AG08395 (cell line): ENCODE data around the gene IL1R1.
"Not testable (repeated sequence)": the region's sequence is repeated elsewhere in the genome, so short reads cannot be mapped to it uniquely, and the experiment has no call there.

Experiments
- DNase-seq: peaks from one replicate; pipeline ENCODE4 v3.0.0; 2012; ENCODE audit warnings: mixed read lengths, low spot score

IL1R1 gene, protein sequence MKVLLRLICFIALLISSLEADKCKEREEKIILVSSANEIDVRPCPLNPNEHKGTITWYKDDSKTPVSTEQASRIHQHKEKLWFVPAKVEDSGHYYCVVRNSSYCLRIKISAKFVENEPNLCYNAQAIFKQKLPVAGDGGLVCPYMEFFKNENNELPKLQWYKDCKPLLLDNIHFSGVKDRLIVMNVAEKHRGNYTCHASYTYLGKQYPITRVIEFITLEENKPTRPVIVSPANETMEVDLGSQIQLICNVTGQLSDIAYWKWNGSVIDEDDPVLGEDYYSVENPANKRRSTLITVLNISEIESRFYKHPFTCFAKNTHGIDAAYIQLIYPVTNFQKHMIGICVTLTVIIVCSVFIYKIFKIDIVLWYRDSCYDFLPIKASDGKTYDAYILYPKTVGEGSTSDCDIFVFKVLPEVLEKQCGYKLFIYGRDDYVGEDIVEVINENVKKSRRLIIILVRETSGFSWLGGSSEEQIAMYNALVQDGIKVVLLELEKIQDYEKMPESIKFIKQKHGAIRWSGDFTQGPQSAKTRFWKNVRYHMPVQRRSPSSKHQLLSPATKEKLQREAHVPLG

GRCh38 chr2:102141970-102142828 lies at the start of gene IL1R1:
IL1R1 (plus strand) TSS chr2:102142746; CDS start chr2:102157725, 14,979 bp downstream.
- peak; percentile 90 for DNase-seq

- DNase-seq = no peak
Observed at GRCh38 chr2:102093662-102094061, 48.9 kb upstream of the IL1R1 start.

GRCh38 chr2:102094917-102095316 lies 47.6 kb upstream of the IL1R1 start:
- DNase-seq = peak; percentile 66

- no peak for DNase-seq
Observed at GRCh38 chr2:102096103-102096502, 46.4 kb upstream of the IL1R1 start.

GRCh38 chr2:102098756-102099155 lies 43.8 kb upstream of the IL1R1 start:
- DNase-seq = no peak

DNA sequence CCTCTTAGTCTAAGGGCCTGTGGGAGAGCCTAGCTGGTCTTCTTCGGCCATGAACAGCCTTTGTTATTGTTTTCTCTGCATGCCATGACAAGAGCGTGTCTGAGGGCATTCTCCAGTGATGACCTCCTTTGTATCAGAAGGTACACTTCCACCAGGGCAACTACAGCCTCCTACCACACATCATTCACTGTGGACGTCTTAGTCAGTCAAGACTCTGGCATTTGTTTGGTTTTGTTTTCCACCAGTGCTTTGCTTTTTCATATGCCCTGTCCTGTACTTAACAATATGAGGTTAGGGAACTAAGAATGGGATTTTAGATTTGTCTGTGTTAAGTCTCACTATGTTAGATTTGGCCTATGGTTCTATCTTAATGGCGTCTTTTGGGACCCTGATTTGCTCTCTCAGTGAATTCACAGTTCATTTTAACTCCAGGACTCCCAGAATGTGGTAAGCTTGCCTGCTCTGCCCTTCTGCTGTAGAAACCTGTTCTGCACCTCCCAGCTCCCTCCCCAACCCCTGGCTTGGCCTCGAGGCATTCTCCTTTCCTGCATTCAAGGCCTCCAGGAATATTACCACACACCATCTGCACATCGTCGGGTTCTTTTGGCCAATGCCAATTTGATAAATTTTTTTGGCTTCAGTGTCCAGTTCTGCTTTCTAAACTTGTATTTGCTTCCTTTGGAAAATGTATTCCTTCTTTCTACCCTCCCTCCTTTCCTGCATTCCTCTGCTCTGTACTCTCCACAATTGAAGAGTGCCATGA lies 42.8 kb upstream of the IL1R1 start:
- DNase-seq = no peak

GRCh38 chr2:102100371-102101096 lies 42.0 kb upstream of the IL1R1 start:
- no peak for DNase-seq

DNA sequence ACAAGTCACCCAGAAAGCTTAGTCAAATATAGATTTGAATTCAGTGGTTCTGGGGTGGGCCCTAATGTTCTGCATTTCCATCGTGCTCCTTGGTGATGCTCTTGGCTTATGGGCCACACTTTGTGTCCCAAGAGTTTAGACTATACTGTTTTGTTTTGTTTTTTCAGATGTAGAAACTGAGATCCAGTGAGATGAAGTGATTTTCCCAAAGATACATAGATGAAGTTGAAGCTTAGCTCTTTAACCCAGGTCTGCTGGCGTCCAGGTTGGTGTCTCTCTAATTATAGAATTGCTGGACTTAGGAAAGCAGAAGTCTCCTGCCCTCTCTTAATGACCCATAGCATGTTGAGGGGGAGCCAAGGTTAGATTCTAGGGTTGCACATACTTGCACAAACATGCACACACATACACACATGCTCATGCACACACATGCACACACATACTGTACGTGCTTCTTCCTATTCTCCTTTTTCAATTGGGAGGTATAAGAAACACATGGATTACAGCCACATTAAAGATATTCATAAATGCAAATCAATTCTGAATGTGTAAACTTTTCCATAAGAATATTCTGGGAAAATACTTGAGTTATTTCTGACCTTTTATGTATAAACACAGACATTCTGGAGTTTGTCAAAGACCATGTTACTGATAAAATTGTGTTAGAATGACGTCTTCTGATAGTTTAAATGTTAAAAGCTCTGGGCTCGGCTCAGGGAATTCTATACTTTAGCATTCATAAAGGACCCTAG lies 41.3 kb upstream of the IL1R1 start:
- no peak for DNase-seq

- DNase-seq = no peak
Observed at GRCh38 chr2:102101849-102102635, 40.5 kb upstream of the IL1R1 start.

- DNase-seq = not testable (repeated sequence)
Observed at GRCh38 chr2:102102636-102102948, 40.0 kb upstream of the IL1R1 start.

- DNase-seq = no peak
Observed at GRCh38 chr2:102103284-102103683, 39.3 kb upstream of the IL1R1 start.

GRCh38 chr2:102103992-102104871 lies 38.3 kb upstream of the IL1R1 start:
- DNase-seq = peak; percentile 80

DNA sequence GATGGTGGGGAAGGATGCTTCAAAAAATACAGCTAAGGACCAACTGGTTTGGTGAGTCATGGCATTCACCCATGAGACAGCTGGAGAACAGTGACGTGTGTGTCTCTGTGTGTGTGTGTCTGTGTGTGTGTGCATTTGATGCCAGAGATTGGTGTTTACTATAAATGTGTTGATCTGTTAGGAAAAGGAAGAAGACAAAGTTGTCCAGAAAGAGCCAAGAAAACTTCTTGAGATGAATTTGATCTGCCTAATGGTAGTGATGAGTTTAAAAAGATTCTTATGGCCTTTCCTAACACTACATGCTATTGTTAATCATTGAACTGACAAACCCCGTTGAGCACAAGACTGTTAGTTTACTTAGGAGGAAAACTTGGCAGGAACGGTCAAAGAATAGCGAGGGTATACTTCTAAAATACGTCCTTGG lies 36.4 kb upstream of the IL1R1 start:
- no peak for DNase-seq

GRCh38 chr2:102106813-102107740 lies 35.5 kb upstream of the IL1R1 start:
- DNase-seq = not testable (repeated sequence)

DNA sequence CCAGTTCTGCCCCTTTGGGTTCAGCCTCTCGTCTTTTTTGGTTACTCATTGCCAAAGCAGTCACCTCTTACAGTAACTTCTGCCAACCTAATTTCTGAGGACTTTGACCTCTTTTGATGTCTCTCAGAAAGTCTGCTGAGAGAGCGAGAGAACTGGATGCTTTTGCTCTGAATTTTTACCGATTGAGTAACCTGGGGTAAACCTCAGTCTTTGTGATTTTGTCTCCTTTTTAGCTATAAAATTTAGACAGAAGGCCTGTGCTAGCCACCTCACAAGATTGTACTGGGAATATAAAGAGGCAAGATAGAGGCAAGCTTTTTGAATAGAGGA lies 34.8 kb upstream of the IL1R1 start:
- peak; percentile 39 for DNase-seq

GRCh38 chr2:102109016-102109415 lies 33.5 kb upstream of the IL1R1 start:
- no peak for DNase-seq

DNA sequence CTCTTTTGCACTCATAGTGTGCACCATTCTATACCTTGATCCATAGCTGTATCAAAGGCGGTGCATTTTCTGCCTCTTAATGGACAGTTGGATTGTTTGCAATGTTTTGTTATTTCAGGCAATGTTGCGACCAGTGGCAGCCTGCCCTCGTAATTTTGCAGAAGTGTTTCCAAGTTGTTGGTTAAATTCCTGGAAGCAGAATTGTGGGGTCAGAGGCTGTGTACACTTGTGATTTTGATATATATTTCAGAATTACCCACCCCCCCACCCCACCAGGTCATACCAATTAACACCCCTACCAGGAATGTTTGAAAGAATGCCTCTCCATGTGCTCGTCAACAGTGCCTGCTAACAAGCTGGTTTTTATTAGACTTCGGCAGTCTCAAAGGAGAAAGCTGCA lies 32.4 kb upstream of the IL1R1 start:
- no peak for DNase-seq
